Endodermal cell (in vitro differentiated cells): Measurements from ENCODE around the gene FOXL3. TPM values are rescaled to one million over a fixed set of nuclear protein-coding genes. Genes with fewer than 3 reads are reported as not detected.

Source experiments
- DNase-seq: peaks from one replicate; pipeline ENCODE4 v3.0.0-alpha.2; 2017
- H3K27ac ChIP-seq: 2 replicates; pipeline ENCODE4 v1.5.1; 2013; ENCODE audit warnings: mild to moderate bottlenecking, low read depth, low read length, moderate library complexity
- H3K27me3 ChIP-seq: 2 replicates; pipeline ENCODE4 v1.6.1; 2013; ENCODE audit warnings: mild to moderate bottlenecking, low read length, moderate library complexity; ENCODE audit not compliant: insufficient read depth, control insufficient read depth, poor library complexity, severe bottlenecking
- H3K36me3 ChIP-seq: 2 replicates; pipeline ENCODE4 v1.7.0; 2013; ENCODE audit warnings: mild to moderate bottlenecking, low read length, moderate library complexity; ENCODE audit not compliant: control insufficient read depth, insufficient read depth
- H3K4me1 ChIP-seq: one replicate; pipeline ENCODE4 v1.7.0; 2013; ENCODE audit warnings: low read length; ENCODE audit not compliant: control insufficient read depth, insufficient read depth
- H3K4me3 ChIP-seq: 2 replicates; pipeline ENCODE4 v1.5.1; 2013; ENCODE audit warnings: mild to moderate bottlenecking, low read length, moderate library complexity
- H3K9ac ChIP-seq: 2 replicates; pipeline ENCODE4 v1.6.1; 2013; ENCODE audit warnings: mild to moderate bottlenecking, low read length, moderate library complexity; ENCODE audit not compliant: poor library complexity, severe bottlenecking; ENCODE audit errors: extremely low read depth
- H3K9me3 ChIP-seq: 2 replicates; pipeline ENCODE4 v1.6.1; 2013; ENCODE audit warnings: mild to moderate bottlenecking, low read length, moderate library complexity; ENCODE audit not compliant: control insufficient read depth
- H3K27ac Mint-ChIP-seq: 2 replicates; pipeline ENCODE4 v1.8.0; 2020; ENCODE audit warnings: mixed read lengths
- H3K27me3 Mint-ChIP-seq: 2 replicates; pipeline ENCODE4 v1.8.0; 2021; ENCODE audit warnings: mild to moderate bottlenecking, mixed read lengths; ENCODE audit not compliant: insufficient read depth
- H3K36me3 Mint-ChIP-seq: 2 replicates; pipeline ENCODE4 v1.8.0; 2020; ENCODE audit warnings: low read depth, mixed read lengths
- H3K4me1 Mint-ChIP-seq: 2 replicates; pipeline ENCODE4 v1.8.0; 2020; ENCODE audit warnings: mixed read lengths
- H3K4me3 Mint-ChIP-seq: 2 replicates; pipeline ENCODE4 v1.8.0; 2020; ENCODE audit warnings: mild to moderate bottlenecking, moderate library complexity, mixed read lengths
- H3K9me3 Mint-ChIP-seq: 2 replicates; pipeline ENCODE4 v1.8.0; 2020; ENCODE audit warnings: mild to moderate bottlenecking, mixed read lengths
- CTCF ChIP-seq: fragments of 200-600 bp; sonication (generic); conservative IDR thresholded peaks from 2 replicates; pipeline ENCODE4 v1.5.0; 2021; ENCODE audit warnings: antibody characterized with exemption, mild to moderate bottlenecking
- WGBS, 2 experiments: methylation state at CpG; one replicate each; pipeline versions ENCODE4 v1.1.5 to v1.1.7; 2013; ENCODE audit warnings: missing lambda C conversion rate in 2 of 2, mixed read lengths in 1 of 2; ENCODE audit not compliant: insufficient coverage in 1 of 2, insufficient read length in 1 of 2; 5-methylcytosine and 5-hydroxymethylcytosine counted together
- total RNA-seq, 2 donors: library from RNA; stranded (reverse); fragmentation: NEBNext Ultra II Directional in 1 of 2; extraction: Animal tissue kit (Norgen Biotek cat#: 25700) in 1 of 2; gene quantifications; 2 replicates in 1 of 2; 3 replicates in 1 of 2; pipeline ENCODE4 v1.2.1, GENCODE V29; 2021

Gene FOXL3
- total RNA-seq, 2 donors from 2014 or later, result not detected

- Mint-ChIP-seq H3K36me3 (peaks cover 84% of the 10 kb centered on the region), H3K4me1 (no peaks in the 10 kb centered on the region), H3K9me3 (peaks cover 65% of the 10 kb centered on the region), H3K27ac (no peak overlapping the region), H3K27me3 (peaks cover 5% of the 10 kb centered on the region), H3K4me3 (no peak overlapping the region)
- H3K4me3 ChIP-seq, result no peak overlapping the region
- no peaks in the 10 kb centered on the region for H3K4me1 ChIP-seq
- H3K36me3 ChIP-seq, result peaks cover 6% of the 10 kb centered on the region
- no peaks in the 10 kb centered on the region for H3K27me3 ChIP-seq
- no peak for DNase-seq
- WGBS, 2 experiments, result 83 to 91% methylated on average over 1 to 3 of the region's 5 CpGs
- TF ChIP-seq CTCF, result no peak
- no peak overlapping the region for H3K27ac ChIP-seq
- H3K9ac ChIP-seq, result no peak overlapping the region
- H3K9me3 ChIP-seq, result peaks cover 7% of the 10 kb centered on the region
Observed at GRCh38 chr7:257647-257992, 32.4 kb upstream of the FOXL3 start.

DNA sequence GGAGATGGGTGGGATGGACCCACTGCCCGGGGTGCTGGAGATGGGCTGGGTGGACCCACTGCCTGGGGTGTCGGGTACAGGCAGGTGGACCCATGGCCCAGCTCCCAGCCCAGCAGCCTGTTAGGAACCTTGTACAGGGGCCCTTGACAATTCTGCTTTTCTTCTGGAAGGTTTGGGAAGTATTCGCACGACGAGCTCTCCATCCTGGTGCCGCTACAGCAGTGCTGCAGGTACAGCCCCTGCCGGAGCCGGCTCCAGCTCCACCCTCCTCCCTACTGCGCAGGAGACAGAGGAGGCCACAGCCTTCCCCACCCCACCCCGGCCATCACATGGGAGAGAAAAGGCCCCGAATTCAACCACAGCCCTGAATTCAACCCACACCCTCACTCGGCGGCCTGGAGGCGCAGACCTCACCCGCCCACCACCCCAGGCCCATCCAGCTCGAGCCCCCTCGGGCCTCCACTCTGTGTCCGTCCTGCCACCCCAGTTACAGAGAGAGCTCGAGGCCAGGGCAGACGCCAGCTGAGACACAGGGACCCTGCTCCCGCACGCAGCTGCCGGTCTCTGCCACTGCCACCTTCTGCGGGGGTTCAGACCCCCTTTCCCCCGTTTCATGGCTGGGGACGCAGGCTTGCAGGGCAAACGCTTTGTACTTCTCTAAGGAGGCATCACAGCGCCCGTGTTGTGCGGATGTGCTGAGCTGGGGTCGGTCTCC lies 31.3 kb upstream of the FOXL3 start:
- Mint-ChIP-seq H3K27me3 (peaks cover 5% of the 10 kb centered on the region), H3K4me1 (no peaks in the 10 kb centered on the region), H3K27ac (no peak overlapping the region), H3K4me3 (no peak overlapping the region), H3K36me3 (peaks cover 74% of the 10 kb centered on the region), H3K9me3 (peaks cover 65% of the 10 kb centered on the region)
- 90 to 94% methylated on average over 24 to 31 of the region's 31 CpGs for WGBS, 2 experiments
- TF ChIP-seq CTCF, result no peak
- Histone ChIP-seq H3K4me1 (no peaks in the 10 kb centered on the region), H3K27ac (no peak overlapping the region), H3K9ac (no peak overlapping the region), H3K36me3 (peaks cover 6% of the 10 kb centered on the region), H3K27me3 (no peaks in the 10 kb centered on the region), H3K9me3 (peaks cover 10% of the 10 kb centered on the region), H3K4me3 (no peak overlapping the region)
- DNase-seq, result no peak

- Mint-ChIP-seq H3K4me1 (no peaks in the 10 kb centered on the region), H3K36me3 (peaks cover 71% of the 10 kb centered on the region), H3K27ac (no peak overlapping the region), H3K4me3 (no peak overlapping the region), H3K27me3 (peaks cover 5% of the 10 kb centered on the region), H3K9me3 (peaks cover 66% of the 10 kb centered on the region)
- no peak overlapping the region for H3K9ac ChIP-seq
- no peak overlapping the region for H3K27ac ChIP-seq
- whole genome bisulfite sequencing, 2 experiments, result 85 to 89% methylated on average over 10 to 15 of the region's 15 CpGs
- TF ChIP-seq CTCF, result no peak
- H3K4me1 ChIP-seq, result no peaks in the 10 kb centered on the region
- H3K4me3 ChIP-seq, result no peak overlapping the region
- H3K27me3 ChIP-seq, result no peaks in the 10 kb centered on the region
- DNase-seq, result no peak
- peaks cover 10% of the 10 kb centered on the region for H3K9me3 ChIP-seq
- peaks cover 6% of the 10 kb centered on the region for H3K36me3 ChIP-seq
Observed at GRCh38 chr7:259191-259505, 30.8 kb upstream of the FOXL3 start.
